GM21825 (cell line): ENCODE measurements around the gene TENT5C.

Source experiments
- ATAC-seq: cut with Tn5 transposase; IDR thresholded peaks from one replicate; pipeline ENCODE4 v1.9.1; 2021; ENCODE audit warnings: mild to moderate bottlenecking, moderate library complexity; ENCODE audit not compliant: unreplicated experiment

The TENT5C gene

DNA sequence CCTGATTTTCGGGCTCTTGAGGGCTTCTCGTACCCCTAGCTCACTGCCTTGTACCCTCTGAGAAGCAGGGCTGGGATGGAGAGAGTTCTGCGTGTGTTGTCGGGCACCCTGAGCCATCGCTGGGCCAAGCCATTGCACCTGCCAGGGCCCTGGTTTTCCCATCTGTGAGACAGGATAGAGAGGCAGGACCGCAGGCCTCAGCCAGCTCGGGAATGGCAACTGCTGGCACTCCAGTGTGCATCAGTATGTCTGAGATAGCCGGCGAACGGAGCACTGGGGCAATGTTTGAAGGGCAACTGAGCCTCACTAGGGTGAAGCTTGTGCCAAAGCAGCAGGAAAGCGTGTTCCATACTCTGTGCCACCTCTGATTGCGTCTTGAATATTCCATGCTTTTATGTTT lies 66.9 kb downstream of the TENT5C start:
- ATAC-seq, result no peak

DNA sequence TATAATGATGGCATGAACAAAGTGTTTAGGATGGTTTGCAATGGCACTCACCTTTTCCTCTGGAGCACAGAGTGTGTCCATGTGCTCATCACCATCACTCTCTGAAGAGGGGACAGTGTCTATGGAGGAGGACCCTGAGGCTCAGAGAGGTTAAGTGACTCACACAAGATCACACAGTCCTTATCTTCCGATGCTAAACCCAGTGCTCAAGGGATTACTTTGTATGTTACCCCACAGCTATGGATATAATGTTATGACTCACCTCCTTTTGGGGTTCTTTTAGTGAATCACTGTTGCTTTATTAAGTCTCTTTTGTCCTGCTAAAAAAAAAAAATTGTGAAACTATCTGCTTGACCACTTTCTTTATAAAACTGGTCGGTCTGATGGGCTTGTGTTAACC lies 67.6 kb downstream of the TENT5C start:
- no peak for ATAC-seq

DNA sequence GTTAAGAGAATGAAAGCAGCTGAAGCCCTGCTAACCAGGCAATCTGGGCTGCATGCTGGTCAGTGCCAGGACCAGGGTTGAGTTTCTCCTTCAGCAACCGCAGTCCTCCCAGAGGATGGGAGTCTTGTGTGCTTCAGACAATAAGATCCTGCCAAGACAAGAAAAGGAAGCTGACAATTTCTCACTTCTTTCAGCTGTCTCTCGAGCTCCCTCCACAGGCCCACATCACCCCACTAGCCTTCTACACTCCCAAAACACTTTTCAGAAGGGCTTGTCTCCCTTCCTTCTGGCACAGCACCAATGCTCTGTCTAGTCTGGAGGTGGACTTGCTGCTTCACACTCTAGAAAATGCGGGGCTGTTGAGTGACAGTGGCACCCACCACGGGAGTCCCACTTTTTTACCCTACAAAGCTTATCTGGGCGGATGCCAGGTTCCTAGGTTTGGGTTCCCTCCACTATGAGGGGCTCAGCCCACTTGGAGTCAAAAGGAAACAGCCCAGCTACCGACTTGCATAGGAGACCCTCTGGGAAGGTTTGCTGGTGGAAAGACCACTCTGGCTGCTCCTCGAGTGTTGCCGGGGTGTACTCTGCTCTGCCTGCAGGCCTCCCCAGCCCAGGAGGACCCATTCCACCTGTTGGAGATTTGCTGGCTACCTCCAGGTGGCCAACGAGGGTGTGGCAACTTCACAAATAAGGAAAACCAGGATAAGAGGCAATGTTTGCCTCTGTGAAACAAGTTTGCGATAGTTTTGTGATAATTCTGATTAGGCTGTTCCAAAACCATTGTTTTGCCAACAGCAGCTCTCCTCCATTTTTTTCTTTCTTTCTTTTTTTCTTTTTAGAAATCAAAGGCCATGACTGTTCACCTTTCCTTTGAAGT lies 68.9 kb downstream of the TENT5C start:
- peak; percentile 53 for ATAC-seq

DNA sequence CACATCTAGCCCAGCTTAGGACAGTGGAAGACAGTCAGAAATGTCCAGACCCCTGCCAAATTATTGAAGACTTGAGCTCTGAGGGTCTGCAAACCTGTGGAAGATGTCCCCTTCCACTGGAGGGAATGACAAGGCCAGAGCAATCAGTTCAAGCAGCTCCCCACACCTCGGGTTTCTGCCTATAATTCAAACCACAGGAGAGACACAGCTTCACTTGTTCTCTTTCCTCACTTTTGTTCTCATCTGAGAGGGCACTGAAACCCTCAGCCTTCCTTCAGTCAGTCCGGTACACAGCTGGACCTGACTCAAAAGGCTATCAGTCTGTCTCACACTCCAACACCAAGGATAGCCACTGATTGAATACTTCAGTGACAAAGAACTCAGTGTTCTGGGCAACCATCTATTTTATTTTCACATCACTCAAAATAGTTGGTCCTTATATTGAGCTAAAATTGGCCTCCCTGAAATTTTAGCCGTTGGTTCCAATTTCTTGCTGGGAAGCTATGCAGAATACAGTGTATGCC lies 70.1 kb downstream of the TENT5C start:
- no peak for ATAC-seq

DNA sequence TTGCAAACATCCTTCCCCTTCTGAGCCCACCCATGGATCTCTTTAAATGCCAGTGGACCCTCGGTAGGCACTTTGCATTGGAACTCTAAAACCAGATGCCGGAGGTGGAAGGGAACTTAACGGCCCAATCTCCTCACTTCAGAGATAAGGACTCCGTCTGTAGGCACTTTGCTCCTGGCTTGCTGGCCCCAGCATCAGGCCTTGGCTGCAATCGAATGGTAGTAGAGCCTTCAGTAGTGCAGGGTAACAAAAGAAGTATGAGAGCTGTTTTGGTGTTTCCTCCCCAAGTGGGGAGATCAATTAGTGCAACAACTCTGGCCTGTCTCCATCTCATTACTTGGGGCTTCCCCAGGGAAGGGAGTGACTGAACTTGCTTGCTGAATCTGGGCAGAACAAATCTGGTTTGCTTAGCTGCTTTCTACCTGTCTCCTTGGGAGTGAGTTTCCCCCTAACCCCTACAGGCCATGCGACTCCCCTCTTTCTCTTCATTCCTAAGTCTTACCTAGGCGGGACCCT lies 70.8 kb downstream of the TENT5C start:
- no peak for ATAC-seq
